Endometrium (tissue), 2 donors: ENCODE data around the gene TSR2.

ENCODE experiments used
- FAIRE-seq: peaks from 2 replicates; lab custom pipeline; 2012; peaks lifted over from hg19 to GRCh38; lab: Jason Lieb, UNC
- donor health status: control.
- donor health status: control.

Gene TSR2

GRCh38 chrX:54439960-54440871, at the start of gene TSR2:
TSR2 (plus strand) TSS chrX:54440404; CDS start chrX:54440422, 18 bp downstream.
- peak; percentile 51 for FAIRE-seq

DNA sequence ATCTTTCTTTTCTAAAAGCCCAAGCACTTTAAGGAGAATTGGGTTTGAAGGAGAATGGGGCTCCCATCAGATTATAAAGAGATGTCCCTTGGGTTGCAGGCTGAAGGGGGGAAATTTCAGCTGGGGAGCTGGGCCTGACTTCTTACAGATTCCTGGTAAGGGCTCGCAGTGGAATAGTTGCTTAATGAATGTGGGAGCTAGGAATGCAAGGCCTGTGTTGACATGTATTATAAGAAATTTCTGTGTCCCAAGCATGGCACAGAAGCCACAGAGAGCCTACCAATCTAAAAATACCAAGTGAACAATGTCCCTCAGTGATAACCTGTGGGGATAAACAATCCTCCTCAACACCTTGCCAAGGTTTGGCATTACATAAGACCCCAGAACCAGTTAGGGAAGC, 43.1 kb upstream of the TSR2 start:
- FAIRE-seq: no peak

DNA sequence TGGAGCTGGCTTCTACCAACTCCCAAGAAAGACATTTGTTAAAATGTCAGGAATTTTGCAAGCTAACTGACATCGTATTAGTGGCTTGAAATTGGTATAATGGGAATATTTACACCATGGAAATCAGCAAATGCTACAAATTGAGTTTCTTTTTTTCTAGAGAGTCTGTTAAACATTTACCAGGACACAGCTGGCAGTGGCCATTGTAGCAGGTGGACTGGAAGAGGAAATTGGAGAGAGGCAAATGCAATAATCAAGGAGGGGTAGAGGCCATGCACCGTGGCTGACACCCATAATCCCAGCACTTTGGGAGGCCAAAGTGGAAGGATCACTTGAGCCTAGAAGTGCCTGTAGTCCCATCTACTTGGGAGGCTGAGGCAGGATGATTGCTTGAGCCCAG, 32.9 kb upstream of the TSR2 start:
- no peak for FAIRE-seq

DNA sequence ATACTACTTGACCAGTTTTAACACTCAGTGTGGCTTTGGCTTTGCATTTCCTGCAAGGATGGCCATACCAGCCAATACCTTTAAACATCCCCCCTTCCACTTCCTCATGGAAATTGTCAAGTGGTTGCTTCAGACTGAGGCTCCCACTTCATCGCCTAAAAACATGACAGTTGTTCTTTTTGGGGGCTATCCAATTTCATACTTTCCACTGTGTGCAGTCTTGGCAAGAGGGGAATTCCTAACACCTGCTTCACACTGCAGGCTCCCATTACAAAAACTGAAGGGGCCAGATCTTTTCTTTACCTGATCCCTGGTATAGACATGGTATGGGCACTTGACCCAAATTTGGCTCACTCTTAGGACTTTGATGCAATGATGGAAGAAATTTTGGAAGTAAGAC, 28.5 kb upstream of the TSR2 start:
- FAIRE-seq: no peak

DNA sequence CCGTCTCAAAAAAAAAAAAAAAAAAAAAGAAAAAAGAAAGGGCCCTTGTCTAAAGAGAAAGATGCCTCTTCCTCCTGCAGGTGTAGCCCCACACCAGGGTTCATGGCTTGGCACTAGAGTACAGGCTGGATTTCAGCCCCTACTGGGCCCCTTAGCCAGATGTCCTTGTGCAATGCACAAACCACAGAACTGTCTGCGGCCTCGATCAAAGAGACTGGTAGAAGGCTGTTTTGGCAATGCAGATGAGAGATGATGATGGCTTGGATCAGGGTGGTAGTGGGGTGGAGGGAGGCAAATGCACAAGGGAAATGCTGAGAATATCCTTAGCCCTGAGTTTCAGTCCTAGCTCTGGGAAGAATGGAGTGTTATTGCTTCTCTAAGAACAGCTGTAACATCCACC, 26.5 kb upstream of the TSR2 start:
- FAIRE-seq: no peak

- no peak for FAIRE-seq
Observed at GRCh38 chrX:54415534-54416350, 24.5 kb upstream of the TSR2 start.

DNA sequence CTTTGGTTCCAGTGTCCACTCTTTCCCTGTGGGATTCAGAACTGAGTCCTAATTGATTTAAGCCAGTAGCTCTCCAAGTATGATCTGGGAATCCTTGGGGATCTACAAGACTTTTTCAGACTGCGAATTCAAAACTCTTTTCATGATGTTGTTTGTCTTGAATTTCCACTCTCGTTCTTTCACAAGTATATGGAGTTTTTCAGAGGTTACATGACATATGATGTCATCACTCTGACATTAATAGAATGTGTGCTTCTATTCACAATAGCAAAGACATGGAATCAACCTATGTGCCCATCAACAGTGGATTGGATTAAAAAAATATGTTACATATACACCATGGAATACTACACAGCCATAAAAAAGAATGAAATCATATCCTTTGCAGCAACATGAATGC, 23.2 kb upstream of the TSR2 start:
- no peak for FAIRE-seq

DNA sequence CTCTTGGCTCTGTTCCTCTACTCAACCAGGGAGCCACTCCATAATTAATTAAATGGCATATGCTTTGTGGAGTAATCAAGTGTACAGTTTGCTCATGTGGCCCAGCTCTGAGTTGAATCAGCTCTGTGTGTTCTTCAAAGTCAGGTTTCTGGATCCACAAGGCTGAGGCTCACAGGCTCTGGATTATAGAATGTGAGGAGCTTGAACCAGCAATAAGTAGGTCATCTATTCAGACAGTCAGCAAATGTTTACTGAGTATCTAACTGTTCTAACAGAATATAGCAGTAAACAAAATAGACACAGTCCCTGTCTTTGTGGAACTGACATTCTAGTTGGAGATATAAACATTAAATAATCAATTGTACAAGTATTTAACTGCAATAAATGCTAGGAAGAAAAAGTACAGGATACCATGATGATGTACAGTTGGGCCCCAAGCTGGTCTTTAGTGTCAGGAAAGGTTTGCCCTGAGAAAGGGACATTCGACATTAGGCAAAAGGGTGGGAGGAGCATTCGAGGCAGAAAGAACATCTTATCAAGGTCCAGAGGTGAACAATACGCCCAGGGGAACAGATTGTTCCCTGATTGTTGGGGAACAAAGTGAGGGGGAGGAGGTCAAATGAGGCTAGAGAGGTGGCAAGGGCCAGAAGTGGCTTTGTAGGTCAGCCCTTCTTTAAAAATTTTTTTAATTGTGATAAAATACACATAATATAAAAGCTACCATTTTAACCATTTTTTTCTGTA, 20.5 kb upstream of the TSR2 start:
- FAIRE-seq: no peak

- no peak for FAIRE-seq
Observed at GRCh38 chrX:54422168-54422567, 18.0 kb upstream of the TSR2 start.

- no peak for FAIRE-seq
Observed at GRCh38 chrX:54423161-54423888, 16.9 kb upstream of the TSR2 start.

- FAIRE-seq: no peak
Observed at GRCh38 chrX:54427837-54428424, 12.3 kb upstream of the TSR2 start.

GRCh38 chrX:54430519-54430918, 9.7 kb upstream of the TSR2 start:
- FAIRE-seq: no peak

GRCh38 chrX:54435121-54435520, 5.1 kb upstream of the TSR2 start:
- FAIRE-seq: no peak

GRCh38 chrX:54442790-54443189, 2.6 kb downstream of the TSR2 start:
- no peak for FAIRE-seq

DNA sequence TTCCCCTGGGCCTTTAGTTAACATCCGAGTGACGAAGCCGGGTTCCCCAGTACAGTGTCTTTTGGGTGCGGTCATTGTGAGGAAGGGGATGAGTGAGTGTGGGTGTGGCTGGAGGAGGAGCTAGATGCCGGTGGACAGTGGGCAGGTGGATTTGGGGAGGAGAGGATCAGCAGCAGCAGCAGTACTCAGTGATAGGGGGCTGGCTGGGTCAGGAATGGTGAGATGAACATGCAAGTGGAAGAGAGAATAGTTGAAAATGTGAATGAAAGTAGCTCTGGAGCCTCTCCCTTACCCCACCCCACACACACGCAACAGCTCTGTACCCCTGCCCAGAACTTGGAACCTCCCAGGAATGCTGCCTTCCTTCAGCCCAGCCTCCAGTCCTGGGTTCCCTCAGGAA, 4.5 kb downstream of the TSR2 start:
- FAIRE-seq: no peak

GRCh38 chrX:54446084-54446483, 5.9 kb downstream of the TSR2 start:
- no peak for FAIRE-seq

GRCh38 chrX:54447461-54447860, 7.3 kb downstream of the TSR2 start:
- no peak for FAIRE-seq

- FAIRE-seq: no peak
Observed at GRCh38 chrX:54449929-54450328, 9.7 kb downstream of the TSR2 start.

DNA sequence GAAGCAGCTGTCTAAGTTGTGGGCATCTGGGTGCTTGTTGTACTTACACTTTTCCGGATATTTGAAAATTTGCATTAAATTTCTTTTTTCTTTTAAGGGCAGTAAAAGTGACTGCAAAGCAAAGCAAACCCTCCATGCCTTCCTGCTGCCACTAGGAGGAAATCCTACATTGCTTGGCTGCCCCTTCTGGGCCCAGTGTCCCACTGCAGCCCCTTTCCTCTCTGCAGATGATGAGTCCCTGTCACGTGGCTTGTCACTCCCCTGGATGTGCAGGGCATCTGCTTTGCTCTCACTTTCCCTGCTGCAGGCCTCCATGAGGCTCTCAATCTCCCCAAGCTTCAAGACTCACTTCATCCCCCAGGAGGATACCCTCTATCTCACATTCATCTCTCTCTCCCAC, 12.7 kb downstream of the TSR2 start:
- FAIRE-seq: no peak

- FAIRE-seq: no peak
Observed at GRCh38 chrX:54470054-54470760, 30.0 kb downstream of the TSR2 start.
